HCT116 (cell line): ENCODE data around the gene RPL15. TPM values are rescaled to one million over a fixed set of nuclear protein-coding genes. Genes with fewer than 3 reads are reported as not detected.

Source experiments
- ATAC-seq: fragments of 200-7000 bp; cut with Tn5 transposase; 2 replicates; pipeline ENCODE4 v1.9.1; 2020; ENCODE audit warnings: mild to moderate bottlenecking, moderate library complexity
- BruUV-seq: library from RNA; stranded (reverse); fragments of 400-500 nt; replicated peaks from 2 replicates; lab custom pipeline; 2021; lab: Mats Ljungman, UMichigan
- CTCF ChIA-PET: fragments of 300-600 bp; sonication (Branson Sonifier 250); formaldehyde crosslinking; loops from one replicate; lab custom pipeline; 2021; ENCODE audit warnings: antibody characterized with exemption; lab: Charles Lee
- POLR2A ChIA-PET: fragments of 300-600, 350-600 bp; sonication (Branson Sonifier 250); formaldehyde crosslinking; loops from one replicate; lab custom pipeline; 2021; ENCODE audit warnings: antibody characterized with exemption; lab: Charles Lee
- RAD21 ChIA-PET, 2 experiments: fragments of 300-600 bp; sonication (Branson Sonifier 250); formaldehyde crosslinking; loops; one replicate each; lab custom pipeline; 2023; ENCODE audit warnings: low total read pairs in 2 of 2; ENCODE audit not compliant: uncharacterized antibody in 2 of 2, unreplicated experiment in 2 of 2, low non-redundant PET in 1 of 2; lab: Charles Lee
- DNase-seq: peaks from one replicate; pipeline ENCODE4 v3.0.0-alpha.2; 2010; ENCODE audit warnings: low read depth, low spot score
- H2AFZ ChIP-seq: fragments of 200-600 bp; shearing (Covaris generic), sonication (generic); 2 replicates; pipeline ENCODE4 v1.6.1; 2017; ENCODE audit warnings: low read depth, mixed run types, mixed read lengths, antibody characterized with exemption, low read length; ENCODE audit not compliant: poor library complexity, severe bottlenecking
- H3K27ac ChIP-seq: 2 replicates; pipeline ENCODE4 v1.5.1; 2012; ENCODE audit warnings: low read depth, low read length
- H3K27me3 ChIP-seq: fragments of 200-600 bp; sonication (generic); 2 replicates; pipeline ENCODE4 v1.6.1; 2016; ENCODE audit warnings: mixed run types, low read length, mixed read lengths; ENCODE audit not compliant: insufficient read depth
- H3K36me3 ChIP-seq, 2 experiments: fragments of 200-500 bp in 1 of 2; fragments of 200-600 bp in 1 of 2; sonication (Bioruptor generic) in 1 of 2; sonication (generic) in 1 of 2; 2 replicates each; pipeline versions ENCODE4 v1.5.1 to v1.6.1; 2014 to 2016; ENCODE audit warnings: low read length in 2 of 2, inconsistent platforms in 1 of 2, mixed read lengths in 1 of 2, mixed run types in 1 of 2; ENCODE audit not compliant: insufficient read depth in 2 of 2, control insufficient read depth in 1 of 2
- H3K4me1 ChIP-seq, 2 experiments: fragments of 200-600 bp in 1 of 2; sonication (generic) in 1 of 2; 2 replicates each; pipeline versions ENCODE4 v1.5.1 to v1.6.1; 2012 to 2017; ENCODE audit warnings: low read length in 2 of 2, inconsistent platforms in 1 of 2, mild to moderate bottlenecking in 1 of 2, mixed read lengths in 1 of 2, mixed run types in 1 of 2, moderate library complexity in 1 of 2; ENCODE audit not compliant: insufficient read depth in 2 of 2, control insufficient read depth in 1 of 2
- H3K4me2 ChIP-seq: fragments of 200-600 bp; sonication (generic); 2 replicates; pipeline ENCODE4 v1.6.1; 2017; ENCODE audit warnings: mixed run types, low read length, mixed read lengths
- H3K4me3 ChIP-seq, 2 experiments: fragments of 200-600 bp in 1 of 2; sonication (generic) in 1 of 2; replicated peaks in 1 of 2; 2 replicates each; pipeline ENCODE4 v1.5.1; 2011 to 2016; ENCODE audit warnings: low read length in 2 of 2, control low read depth in 1 of 2, low read depth in 1 of 2, mild to moderate bottlenecking in 1 of 2, mixed read lengths in 1 of 2, mixed run types in 1 of 2
- H3K79me2 ChIP-seq: fragments of 200-600 bp; sonication (generic); 2 replicates; pipeline ENCODE4 v1.6.1; 2017; ENCODE audit warnings: mild to moderate bottlenecking, mixed run types, low read length, moderate library complexity, mixed read lengths; ENCODE audit not compliant: insufficient read depth
- H3K9ac ChIP-seq: fragments of 200-600 bp; sonication (generic); 2 replicates; pipeline ENCODE4 v1.6.1; 2016; ENCODE audit warnings: low read length, mixed read lengths
- H3K9me2 ChIP-seq: fragments of 200-600 bp; sonication (generic), shearing (Covaris generic); 2 replicates; pipeline ENCODE4 v1.6.1; 2017; ENCODE audit warnings: mixed run types, mild to moderate bottlenecking, moderate library complexity; ENCODE audit not compliant: insufficient read depth
- H3K9me3 ChIP-seq, 2 experiments: fragments of 200-500 bp in 1 of 2; fragments of 200-600 bp in 1 of 2; sonication (Bioruptor generic) in 1 of 2; sonication (generic) in 1 of 2; 2 replicates each; pipeline ENCODE4 v1.6.1; 2014 to 2017; ENCODE audit warnings: low read length in 2 of 2, mixed read lengths in 2 of 2, inconsistent platforms in 1 of 2, low read depth in 1 of 2, mild to moderate bottlenecking in 1 of 2, mixed run types in 1 of 2, moderate library complexity in 1 of 2; ENCODE audit not compliant: control insufficient read depth in 1 of 2, insufficient read depth in 1 of 2
- H4K20me1 ChIP-seq: fragments of 200-600 bp; sonication (generic), shearing (Covaris generic); 2 replicates; pipeline ENCODE4 v1.6.1; 2017; ENCODE audit warnings: mixed run types, mild to moderate bottlenecking, moderate library complexity; ENCODE audit not compliant: insufficient read depth
- CEBPB ChIP-seq: IDR thresholded peaks from 2 replicates; pipeline ENCODE4 v1.6.1; 2012; ENCODE audit warnings: low read depth
- EGR1 ChIP-seq: IDR thresholded peaks from 2 replicates; pipeline ENCODE4 v1.6.1; 2012; ENCODE audit warnings: low read depth
- FOSL1 ChIP-seq: IDR thresholded peaks from 2 replicates; pipeline ENCODE4 v1.6.1; 2012; ENCODE audit warnings: low read depth
- JUND ChIP-seq: IDR thresholded peaks from 2 replicates; pipeline ENCODE4 v1.6.1; 2012
- POLR2AphosphoS5 ChIP-seq: IDR thresholded peaks from 2 replicates; pipeline ENCODE4 v1.6.1; 2011; ENCODE audit warnings: mild to moderate bottlenecking, low read depth, low read length, moderate library complexity
- RAD21 ChIP-seq: IDR thresholded peaks from 2 replicates; pipeline ENCODE4 v1.6.1; 2012; ENCODE audit warnings: low read depth, mild to moderate bottlenecking
- SRF ChIP-seq: IDR thresholded peaks from 2 replicates; pipeline ENCODE4 v1.6.1; 2012; ENCODE audit warnings: low read depth
- YY1 ChIP-seq: IDR thresholded peaks from 2 replicates; pipeline ENCODE4 v1.6.1; 2011; ENCODE audit warnings: low read length, low read depth, moderate library complexity, mild to moderate bottlenecking; ENCODE audit not compliant: insufficient replicate concordance; ENCODE audit errors: extremely low read depth
- ZBTB33 ChIP-seq: IDR thresholded peaks from 2 replicates; pipeline ENCODE4 v1.6.1; 2011; ENCODE audit warnings: mild to moderate bottlenecking, low read length, moderate library complexity; ENCODE audit not compliant: insufficient replicate concordance; ENCODE audit errors: extremely low read depth
- ZNF274 ChIP-seq: fragments of 200-500 bp; sonication (Bioruptor generic); IDR thresholded peaks from 2 replicates; pipeline ENCODE4 v1.6.1; 2014; ENCODE audit warnings: mild to moderate bottlenecking, low read depth, low read length, inconsistent platforms
- intact Hi-C: fragments of 100-400 bp; cut with micrococcal nuclease; formaldehyde crosslinking; loops from 2 replicates; pipeline ENCODE4 v1.10.0; 2022
- total RNA-seq: library from RNA; stranded (reverse); gene quantifications from one replicate; pipeline ENCODE4 v1.2.1, GENCODE V29; 2021; ENCODE audit not compliant: unreplicated experiment
- TF ChIP-seq, protein P1 (sequence below): IDR thresholded peaks from 2 replicates; pipeline ENCODE4 v1.6.1; 2012

RPL15 gene
- total RNA-seq, 1 experiment from 2014 or later: 2,177 TPM

- intact Hi-C loops: no loop called here
- no TSS peak for BruUV-seq
- Histone ChIP-seq H3K9ac (no peak overlapping the region), H4K20me1 (peaks cover 4% of the 10 kb centered on the region; the same call in 1 of the 2 replicates), H3K9me3 (no peaks in the 10 kb centered on the region), H3K9me2 (no peaks in the 10 kb centered on the region), H3K4me2 (no peak overlapping the region), H3K36me3 (peaks cover 30% of the 10 kb centered on the region in 2 experiments; a peak in 3 of 4 replicates), H3K79me2 (peaks cover 57% of the 10 kb centered on the region), H3K4me1 (peaks cover 12 to 27% of the 10 kb centered on the region in 2 experiments), H3K4me3 (no peak overlapping the region), H3K27ac (peak overlapping the region; percentile 64; the same call in 1 of the 2 replicates), H2AFZ (no peak overlapping the region), H3K27me3 (no peaks in the 10 kb centered on the region)
- ATAC-seq (no peak), DNase-seq (no peak)
- ChIA-PET RAD21 (no interaction called here), POLR2A (interaction anchor here (0.6 to 0.7 kb wide), 2 partner anchors 9 to 269 kb away, joined by 3 read pairs; no protein-coding TSS in a partner anchor), CTCF (no interaction called here)
- no peak for TF ChIP-seq SRF
- TF ChIP-seq RAD21: no peak
- TF ChIP-seq, protein P1, sequence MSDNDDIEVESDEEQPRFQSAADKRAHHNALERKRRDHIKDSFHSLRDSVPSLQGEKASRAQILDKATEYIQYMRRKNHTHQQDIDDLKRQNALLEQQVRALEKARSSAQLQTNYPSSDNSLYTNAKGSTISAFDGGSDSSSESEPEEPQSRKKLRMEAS: no peak
- TF ChIP-seq JUND: no peak
- TF ChIP-seq ZNF274: no peak
- no peak for TF ChIP-seq EGR1
- TF ChIP-seq ZBTB33: no peak
- TF ChIP-seq POLR2AphosphoS5: no peak
- TF ChIP-seq FOSL1: no peak
- no peak for TF ChIP-seq CEBPB
- no peak for TF ChIP-seq YY1
These were observed 47.8 kb downstream of the RPL15 start for GRCh38 chr3:23964537-23965235.
